ENCODE results near the gene TRIM45.

The TRIM45 gene

DNA sequence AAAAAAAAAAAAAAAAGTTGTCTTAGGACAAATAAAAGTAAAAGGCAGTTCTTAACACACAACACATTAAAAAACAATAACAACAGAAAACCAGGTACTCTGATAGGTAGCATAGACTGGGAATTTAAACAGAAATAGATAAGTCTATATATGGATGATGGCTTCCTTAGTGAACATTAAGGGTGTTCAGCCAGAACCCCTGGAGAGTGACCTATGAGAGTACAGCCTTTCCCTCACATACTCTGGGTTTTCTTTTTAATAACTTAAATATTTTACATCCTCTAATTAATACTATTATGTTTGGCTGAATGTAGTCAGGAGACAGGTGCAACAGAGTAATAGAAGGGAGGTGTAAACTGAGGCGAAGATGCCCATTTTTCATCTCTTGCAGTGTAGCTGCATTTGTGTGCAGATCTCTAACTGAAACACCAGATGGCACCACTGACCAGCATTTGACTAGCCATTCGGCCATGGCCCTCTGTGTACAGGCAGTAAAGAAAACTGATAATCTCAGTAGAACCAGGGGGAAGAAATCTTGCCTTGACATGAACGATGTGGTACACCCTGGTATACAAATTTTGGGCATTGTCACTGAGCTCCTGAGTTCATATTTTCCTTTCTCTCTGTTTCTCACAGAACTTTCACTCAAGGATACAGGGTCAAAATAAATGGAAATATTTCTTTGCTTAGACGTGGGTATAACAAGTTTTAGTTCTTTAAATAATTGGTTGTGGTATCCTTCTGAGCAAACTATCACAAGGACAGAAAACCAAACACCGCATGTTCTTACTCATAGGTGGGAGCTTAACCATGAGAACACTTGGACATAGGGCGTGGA is 53.8 kb downstream of the TRIM45 start:
- 82 to 84% methylated on average over 6 of the region's 6 CpGs for WGBS, 2 experiments
- no peaks in the 10 kb centered on the region for H3K27me3 ChIP-seq (ENCODE audit: control insufficient read depth, insufficient read depth, low read length, poor library complexity, severe bottlenecking)
- no peaks in the 10 kb centered on the region for H3K9me3 ChIP-seq (ENCODE audit: control insufficient read depth, low read length)
- H3K27ac ChIP-seq (ENCODE audit: insufficient read depth, low read depth, low read length, poor library complexity, severe bottlenecking), result no peak overlapping the region
- H3K4me3 ChIP-seq (ENCODE audit: insufficient read depth, low read depth, low read length), result no peak overlapping the region
- H3K36me3 ChIP-seq (ENCODE audit: control insufficient read depth, insufficient read depth, low read length), result no peaks in the 10 kb centered on the region
- H3K4me1 ChIP-seq (ENCODE audit: control insufficient read depth, insufficient read depth, low read length), result no peaks in the 10 kb centered on the region

GRCh38 chr1:117066367-117066766 is 55.2 kb downstream of the TRIM45 start:
- Histone ChIP-seq H3K27ac (ENCODE audit: insufficient read depth, low read depth, low read length, poor library complexity, severe bottlenecking) (no peak overlapping the region), H3K4me1 (ENCODE audit: control insufficient read depth, insufficient read depth, low read length) (no peaks in the 10 kb centered on the region), H3K36me3 (ENCODE audit: control insufficient read depth, insufficient read depth, low read length) (no peaks in the 10 kb centered on the region), H3K9me3 (ENCODE audit: control insufficient read depth, low read length) (no peaks in the 10 kb centered on the region), H3K4me3 (ENCODE audit: insufficient read depth, low read depth, low read length) (no peak overlapping the region), H3K27me3 (ENCODE audit: control insufficient read depth, insufficient read depth, low read length, poor library complexity, severe bottlenecking) (no peaks in the 10 kb centered on the region)
- 93% methylated on average over 6 of the region's 6 CpGs for WGBS, 2 experiments

GRCh38 chr1:117061986-117062415 is 59.5 kb downstream of the TRIM45 start:
- Histone ChIP-seq H3K36me3 (ENCODE audit: control insufficient read depth, insufficient read depth, low read length) (no peaks in the 10 kb centered on the region), H3K27me3 (ENCODE audit: control insufficient read depth, insufficient read depth, low read length, poor library complexity, severe bottlenecking) (no peaks in the 10 kb centered on the region), H3K27ac (ENCODE audit: insufficient read depth, low read depth, low read length, poor library complexity, severe bottlenecking) (no peak overlapping the region), H3K4me3 (ENCODE audit: insufficient read depth, low read depth, low read length) (no peak overlapping the region), H3K9me3 (ENCODE audit: control insufficient read depth, low read length) (no peaks in the 10 kb centered on the region), H3K4me1 (ENCODE audit: control insufficient read depth, insufficient read depth, low read length) (peaks cover 2% of the 10 kb centered on the region)
- WGBS, 2 experiments, result 87 to 96% methylated on average over 2 of the region's 2 CpGs

All from ectodermal cell (in vitro differentiated cells).